NCI-H1436 treated with DMSO at 0.1 percent for 48 hours (cell line): Measurements from ENCODE around the gene TRAF3.
"Not testable (repeated sequence)": the region's sequence is repeated elsewhere in the genome, so short reads cannot be mapped to it uniquely, and the experiment has no call there.

Experiments
- DNase-seq: peaks from one replicate; lab custom pipeline; 2025; lab: John Stamatoyannopoulos, UW

TRAF3 gene

GRCh38 chr14:102807013-102807406, 29.8 kb downstream of the TRAF3 start:
- DNase-seq = no peak

- DNase-seq = no peak
Observed at GRCh38 chr14:102809870-102810269, 32.6 kb downstream of the TRAF3 start.

- no peak for DNase-seq
Observed at GRCh38 chr14:102810523-102810922, 33.3 kb downstream of the TRAF3 start.

- no peak for DNase-seq
Observed at GRCh38 chr14:102811254-102811963, 34.2 kb downstream of the TRAF3 start.

GRCh38 chr14:102811971-102812370, 34.7 kb downstream of the TRAF3 start:
- no peak for DNase-seq

- no peak for DNase-seq
Observed at GRCh38 chr14:102813691-102814090, 36.4 kb downstream of the TRAF3 start.

GRCh38 chr14:102817318-102817717, 40.1 kb downstream of the TRAF3 start:
- DNase-seq = no peak

GRCh38 chr14:102817942-102818940, 41.0 kb downstream of the TRAF3 start:
- no peak for DNase-seq

GRCh38 chr14:102819176-102819628, 42.0 kb downstream of the TRAF3 start:
- DNase-seq = no peak

GRCh38 chr14:102819747-102820330, 42.6 kb downstream of the TRAF3 start:
- DNase-seq = no peak

GRCh38 chr14:102821252-102821651, 44.0 kb downstream of the TRAF3 start:
- DNase-seq = no peak

GRCh38 chr14:102822311-102822863, 45.1 kb downstream of the TRAF3 start:
- no peak for DNase-seq

GRCh38 chr14:102822887-102823286, 45.6 kb downstream of the TRAF3 start:
- not testable (repeated sequence) for DNase-seq

- DNase-seq = no peak
Observed at GRCh38 chr14:102823546-102823945, 46.3 kb downstream of the TRAF3 start.

- DNase-seq = no peak
Observed at GRCh38 chr14:102824832-102825231, 47.6 kb downstream of the TRAF3 start.

GRCh38 chr14:102825307-102826095, 48.3 kb downstream of the TRAF3 start:
- no peak for DNase-seq

GRCh38 chr14:102826161-102826560, 48.9 kb downstream of the TRAF3 start:
- DNase-seq = no peak

- DNase-seq = no peak
Observed at GRCh38 chr14:102826751-102827675, 49.8 kb downstream of the TRAF3 start.

GRCh38 chr14:102827716-102828115, 50.5 kb downstream of the TRAF3 start:
- DNase-seq = no peak

- no peak for DNase-seq
Observed at GRCh38 chr14:102828151-102828550, 50.9 kb downstream of the TRAF3 start.
